HG03558 (cell line): ENCODE measurements around the gene TMEM204.

Experiments used
- ATAC-seq: cut with Tn5 transposase; IDR thresholded peaks from one replicate; pipeline ENCODE4 v1.9.1; 2021; ENCODE audit warnings: moderate number of reproducible peaks; ENCODE audit not compliant: unreplicated experiment; ENCODE audit errors: extremely low read depth

Gene TMEM204

DNA sequence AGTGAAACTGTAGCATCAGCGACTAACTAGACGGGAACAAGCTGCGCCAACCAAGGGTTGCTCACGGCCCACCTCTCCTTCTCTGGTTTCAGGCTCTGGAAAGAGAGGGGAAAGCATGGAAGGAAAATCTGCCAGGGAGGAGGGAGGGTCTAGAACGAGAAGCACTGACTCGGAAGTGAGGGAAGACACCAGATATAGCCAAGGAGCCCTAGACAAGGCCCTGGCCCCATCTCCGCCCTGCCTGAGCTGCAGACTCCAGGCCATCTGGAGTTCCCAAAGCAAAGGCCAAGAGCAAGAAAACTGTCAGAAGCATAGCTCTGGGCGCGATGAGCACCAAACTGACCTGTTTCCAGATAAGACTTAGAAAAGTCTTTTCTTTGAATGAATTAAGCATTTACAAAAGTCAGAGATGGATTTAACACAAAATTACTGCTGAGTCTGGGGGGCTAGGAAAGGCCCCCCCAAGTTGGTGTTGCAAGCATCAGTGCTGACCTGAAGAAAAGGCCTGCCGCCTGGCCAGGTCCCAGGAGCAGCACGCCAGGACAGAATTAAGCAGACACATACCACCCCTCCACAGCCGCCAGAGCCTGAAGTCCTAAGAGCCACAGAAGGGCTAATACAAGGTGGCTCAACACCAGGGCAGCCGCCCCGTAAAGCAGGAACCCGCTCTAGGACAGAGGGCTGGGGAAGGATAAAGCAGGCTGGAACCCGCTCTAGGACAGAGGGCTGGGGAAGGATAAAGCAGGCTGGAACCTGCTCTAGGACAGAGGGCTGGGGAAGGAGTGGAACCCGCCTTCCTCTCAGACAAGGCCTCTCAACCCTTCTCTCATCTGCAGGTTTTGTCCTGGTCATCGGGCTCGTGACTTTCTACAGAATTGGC lies 20.7 kb downstream of the TMEM204 start:
- no peak for ATAC-seq

DNA sequence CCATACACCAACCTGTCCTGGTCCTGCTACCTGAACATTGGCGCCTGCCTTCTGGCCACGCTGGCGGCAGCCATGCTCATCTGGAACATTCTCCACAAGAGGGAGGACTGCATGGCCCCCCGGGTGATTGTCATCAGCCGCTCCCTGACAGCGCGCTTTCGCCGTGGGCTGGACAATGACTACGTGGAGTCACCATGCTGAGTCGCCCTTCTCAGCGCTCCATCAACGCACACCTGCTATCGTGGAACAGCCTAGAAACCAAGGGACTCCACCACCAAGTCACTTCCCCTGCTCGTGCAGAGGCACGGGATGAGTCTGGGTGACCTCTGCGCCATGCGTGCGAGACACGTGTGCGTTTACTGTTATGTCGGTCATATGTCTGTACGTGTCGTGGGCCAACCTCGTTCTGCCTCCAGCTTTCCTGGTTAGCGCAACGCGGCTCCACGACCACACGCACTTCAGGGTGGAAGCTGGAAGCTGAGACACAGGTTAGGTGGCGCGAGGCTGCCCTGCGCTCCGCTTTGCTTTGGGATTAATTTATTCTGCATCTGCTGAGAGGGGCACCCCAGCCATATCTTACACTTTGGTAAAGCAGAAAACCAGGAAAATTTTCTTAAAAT lies 21.5 kb downstream of the TMEM204 start:
- ATAC-seq: no peak

DNA sequence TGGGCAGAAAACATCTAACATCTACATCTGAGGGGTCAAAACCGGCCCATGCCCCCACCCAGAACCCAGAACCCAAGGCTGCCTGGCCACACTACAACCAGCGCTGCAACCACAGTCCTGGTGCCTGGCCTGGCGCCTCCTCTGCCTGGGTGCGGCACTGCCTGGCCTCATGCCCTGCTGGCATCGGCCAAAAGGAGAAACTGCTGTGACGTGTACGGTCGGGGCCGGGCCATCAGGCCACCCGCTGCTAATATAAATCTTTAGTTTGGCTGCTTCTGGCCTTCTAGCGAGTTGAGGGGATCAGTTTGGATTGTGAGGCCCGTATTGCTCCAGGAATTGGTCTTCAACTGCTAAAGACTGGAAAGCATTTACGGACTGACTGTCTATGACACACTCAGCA lies 22.8 kb downstream of the TMEM204 start:
- ATAC-seq: no peak

DNA sequence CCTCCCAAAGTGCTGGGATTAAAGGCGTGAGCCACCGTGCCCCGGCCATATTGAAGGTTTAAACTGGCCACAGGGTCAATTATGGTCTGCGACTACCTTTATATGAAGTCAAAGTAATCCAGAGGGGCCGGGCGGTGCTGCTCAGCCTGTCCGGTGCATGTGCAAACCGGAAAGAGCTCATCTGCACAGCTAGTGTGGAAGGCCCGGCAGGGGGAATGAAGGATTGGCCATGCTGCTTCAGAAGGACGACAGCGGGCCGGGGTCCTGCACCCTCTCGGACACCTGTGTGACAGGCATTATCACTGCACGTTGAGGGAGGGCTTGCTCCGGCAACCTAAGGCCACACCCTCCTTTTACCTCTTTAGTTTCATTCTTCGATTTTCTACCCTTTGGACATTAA lies 23.6 kb downstream of the TMEM204 start:
- no peak for ATAC-seq

DNA sequence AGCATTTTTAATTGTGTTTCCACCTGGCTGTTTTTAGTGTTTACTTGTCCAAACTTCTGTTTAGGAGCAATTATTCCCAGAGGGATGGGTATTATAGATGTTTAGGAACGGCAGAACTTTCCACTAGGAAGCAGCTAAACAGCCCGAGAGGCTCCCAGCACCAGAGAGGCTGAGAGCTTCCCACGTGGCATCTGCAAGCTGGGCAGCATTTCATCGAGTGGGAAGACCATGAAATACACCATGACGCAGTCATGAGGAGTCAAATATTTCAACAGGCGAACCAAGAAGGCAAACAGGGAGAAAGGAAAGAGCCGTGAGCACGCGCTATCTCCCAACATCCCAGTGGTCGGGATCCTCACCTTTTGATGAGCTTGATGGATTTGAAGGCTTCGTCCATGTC lies 24.1 kb downstream of the TMEM204 start:
- ATAC-seq: no peak

DNA sequence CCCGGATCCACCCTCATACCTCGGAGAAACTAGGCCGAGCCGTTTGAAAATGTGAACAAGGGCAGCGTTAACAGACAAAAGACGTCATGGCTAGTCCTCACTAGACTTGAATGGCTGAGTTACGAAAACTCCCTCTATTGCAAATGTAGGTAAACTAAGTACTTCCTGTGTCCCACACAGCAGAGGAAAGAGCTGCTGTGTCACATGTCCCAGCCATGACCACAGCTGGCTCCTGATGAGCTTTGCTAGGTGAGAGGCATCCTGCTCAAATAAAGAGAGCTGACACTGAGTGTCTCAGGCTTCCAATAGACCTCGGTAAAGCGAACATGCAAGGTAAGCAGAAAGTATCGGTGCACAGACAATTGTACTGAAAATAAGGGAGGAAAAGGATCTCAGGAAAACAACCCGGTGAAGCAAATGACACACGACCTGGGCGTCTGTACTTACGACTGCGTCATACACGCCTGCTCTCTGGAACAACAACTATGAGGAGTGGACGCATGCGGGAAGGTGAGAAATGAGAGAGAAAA lies 26.0 kb downstream of the TMEM204 start:
- ATAC-seq: no peak

DNA sequence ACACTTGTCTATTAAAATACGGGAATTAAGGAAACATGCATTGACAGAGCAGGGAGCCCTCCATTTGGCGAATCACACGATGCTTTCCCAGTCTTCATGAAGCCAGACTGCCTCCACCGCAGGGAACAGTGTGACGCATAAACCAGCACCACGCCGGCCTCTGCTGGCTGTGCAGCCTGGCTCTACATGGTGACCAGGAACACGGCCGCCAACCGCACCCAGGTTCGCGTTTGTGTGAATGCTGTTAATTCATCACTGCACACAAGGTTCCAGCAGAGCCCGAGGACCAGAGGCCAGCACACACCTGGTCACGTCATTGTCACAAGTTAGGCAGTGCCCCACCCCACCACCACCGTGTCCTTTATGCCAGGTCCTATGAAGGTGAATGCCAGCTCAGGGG lies 26.7 kb downstream of the TMEM204 start:
- ATAC-seq: no peak

DNA sequence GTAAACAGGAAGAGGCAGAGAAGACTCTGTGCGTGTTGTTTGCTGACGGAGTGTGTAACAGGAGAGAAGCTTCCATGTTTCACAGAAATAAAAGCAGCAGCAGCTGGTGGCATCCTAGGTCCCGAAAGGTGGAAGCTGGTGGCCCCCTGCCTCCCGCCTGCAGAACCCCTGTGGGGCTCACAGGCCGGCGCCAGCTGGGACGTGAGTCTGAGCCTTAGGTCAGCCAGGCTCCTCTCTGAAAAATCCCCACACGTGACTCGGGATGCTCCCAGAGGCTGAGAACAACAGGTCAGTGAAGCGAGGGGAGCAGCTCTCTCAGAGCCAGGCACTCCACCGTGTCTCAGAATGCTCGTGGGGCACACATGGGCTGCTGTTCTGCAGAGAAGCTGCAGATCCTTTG lies 27.4 kb downstream of the TMEM204 start:
- no peak for ATAC-seq

DNA sequence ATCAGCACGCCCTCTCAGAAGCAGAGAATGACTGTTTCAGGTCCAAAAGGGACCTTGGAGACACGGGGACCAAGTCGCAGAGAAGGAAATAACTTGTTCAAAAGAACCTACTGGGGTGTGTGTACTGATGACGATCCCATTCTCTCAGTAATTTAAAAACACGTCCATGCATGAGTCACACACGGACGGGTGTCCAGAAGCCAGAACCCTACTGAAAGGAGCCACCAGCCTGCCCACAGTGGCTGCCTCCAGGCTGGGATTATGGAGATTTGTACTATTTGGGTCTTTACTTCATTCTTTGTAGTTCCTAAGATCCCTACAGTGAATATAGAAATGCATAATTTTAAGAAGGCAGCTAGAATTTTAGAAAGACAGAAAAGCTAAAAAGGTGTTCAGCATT lies 27.8 kb downstream of the TMEM204 start:
- no peak for ATAC-seq

DNA sequence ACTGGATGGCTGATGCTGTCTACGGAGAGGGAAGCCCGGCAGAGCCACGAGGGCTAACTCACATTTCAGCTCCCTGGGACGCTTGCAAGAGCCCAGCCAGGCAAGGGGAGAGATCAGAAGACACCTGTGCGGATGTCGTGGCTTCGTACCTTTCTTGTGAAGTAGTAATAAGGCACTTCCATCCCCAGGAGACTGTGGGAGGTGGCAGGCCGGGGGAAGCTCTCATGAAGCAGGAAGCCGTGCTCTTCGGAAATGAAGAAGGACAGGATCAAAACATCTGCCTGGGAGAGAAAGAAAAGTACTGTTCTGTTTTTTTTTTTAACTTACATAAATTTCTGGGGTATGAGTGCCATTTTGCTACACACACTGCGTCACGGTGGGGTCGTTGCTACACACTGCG lies 28.4 kb downstream of the TMEM204 start:
- ATAC-seq: no peak

DNA sequence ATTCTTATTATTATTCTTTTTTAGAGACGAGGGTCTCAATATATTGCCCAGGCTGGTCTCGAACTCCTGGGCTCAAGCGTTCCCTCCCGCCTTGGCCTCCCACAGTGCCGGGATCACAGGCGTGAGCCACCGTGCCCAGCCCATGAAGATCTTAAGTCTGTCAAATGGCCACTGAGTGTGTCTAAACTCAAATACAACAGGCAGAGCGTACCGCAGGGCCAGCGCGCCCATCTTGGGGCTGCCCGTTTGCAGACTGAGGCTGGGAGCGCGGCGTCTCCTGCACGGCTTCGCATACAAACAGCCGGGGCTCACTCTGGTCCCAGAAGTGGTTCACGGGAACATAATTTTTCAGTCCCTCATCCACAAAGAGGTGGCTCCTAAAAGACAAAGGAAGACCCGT lies 30.3 kb downstream of the TMEM204 start:
- ATAC-seq: no peak

DNA sequence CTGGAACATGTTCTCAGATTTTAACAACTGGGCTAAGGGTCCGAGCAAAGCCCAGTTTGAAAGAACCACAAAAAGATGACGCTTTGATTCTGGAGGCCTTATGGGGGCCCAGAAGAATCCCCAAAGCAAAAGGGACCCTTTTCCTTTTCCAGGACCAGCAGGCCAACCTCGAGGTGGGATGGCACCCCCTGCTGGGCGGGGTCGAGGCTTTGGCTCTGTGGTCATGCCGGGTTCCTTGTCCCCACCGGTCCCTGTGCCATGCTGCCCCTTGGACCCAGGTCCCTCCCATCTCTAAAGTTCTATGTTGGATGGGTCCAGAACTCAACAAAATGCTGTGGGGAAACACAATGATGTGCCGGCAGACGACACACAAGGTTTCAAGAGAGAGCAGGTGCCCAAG lies 30.9 kb downstream of the TMEM204 start:
- no peak for ATAC-seq

DNA sequence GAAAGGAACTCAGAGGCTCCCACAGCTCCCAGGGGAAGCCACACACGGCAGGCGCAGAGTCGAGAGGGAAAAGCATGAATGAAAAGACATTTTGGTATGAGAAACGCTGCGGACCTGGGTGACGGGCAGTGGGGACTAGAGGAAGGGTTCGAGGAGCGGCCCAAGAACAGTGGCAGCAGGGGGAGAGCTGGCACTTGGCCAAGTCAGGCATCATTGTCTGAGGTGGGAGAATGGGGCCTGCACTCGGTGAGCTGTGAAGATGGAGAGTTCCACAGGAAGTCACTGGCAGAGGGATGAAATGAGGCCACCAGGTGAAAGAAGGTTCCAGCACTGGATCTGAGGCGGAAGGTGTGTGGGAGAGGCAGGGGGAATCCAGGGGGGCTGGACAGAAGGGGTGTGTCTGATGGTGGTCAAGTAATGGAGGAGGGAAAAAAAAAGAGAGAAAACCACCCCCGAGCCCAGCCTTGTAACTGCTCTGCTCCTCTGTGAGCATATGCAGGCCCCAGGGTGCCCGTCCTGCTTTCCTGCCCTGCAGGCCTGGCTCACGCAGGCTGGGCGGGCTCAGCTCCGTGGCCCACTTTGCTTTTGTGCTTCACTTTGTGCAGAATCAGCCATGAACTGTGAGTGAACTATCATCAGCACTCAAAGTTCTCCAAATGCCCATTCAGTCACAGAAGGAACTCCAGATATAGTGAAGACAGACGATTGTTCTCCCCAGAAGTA lies 31.8 kb downstream of the TMEM204 start:
- ATAC-seq: no peak

DNA sequence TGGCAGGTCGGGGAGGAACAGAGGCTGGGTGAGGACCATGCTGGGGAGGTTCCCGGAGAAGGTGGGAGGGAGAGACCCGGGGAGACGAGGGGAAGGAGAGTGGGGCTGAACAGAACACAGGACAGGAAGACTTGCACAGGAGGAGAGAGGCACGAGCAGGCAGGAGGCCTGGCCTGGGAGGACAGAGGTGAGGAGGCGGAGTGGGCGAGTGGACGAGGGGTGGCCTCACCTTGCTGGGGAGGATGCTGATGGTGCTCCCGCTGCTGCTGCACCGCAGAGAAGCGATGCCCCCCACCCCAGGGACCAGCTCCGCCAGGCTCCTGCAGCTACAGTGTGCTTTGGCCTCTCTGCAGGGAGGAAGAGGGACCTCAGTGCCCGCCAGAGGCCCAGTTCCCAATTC lies 34.5 kb downstream of the TMEM204 start:
- ATAC-seq: no peak

DNA sequence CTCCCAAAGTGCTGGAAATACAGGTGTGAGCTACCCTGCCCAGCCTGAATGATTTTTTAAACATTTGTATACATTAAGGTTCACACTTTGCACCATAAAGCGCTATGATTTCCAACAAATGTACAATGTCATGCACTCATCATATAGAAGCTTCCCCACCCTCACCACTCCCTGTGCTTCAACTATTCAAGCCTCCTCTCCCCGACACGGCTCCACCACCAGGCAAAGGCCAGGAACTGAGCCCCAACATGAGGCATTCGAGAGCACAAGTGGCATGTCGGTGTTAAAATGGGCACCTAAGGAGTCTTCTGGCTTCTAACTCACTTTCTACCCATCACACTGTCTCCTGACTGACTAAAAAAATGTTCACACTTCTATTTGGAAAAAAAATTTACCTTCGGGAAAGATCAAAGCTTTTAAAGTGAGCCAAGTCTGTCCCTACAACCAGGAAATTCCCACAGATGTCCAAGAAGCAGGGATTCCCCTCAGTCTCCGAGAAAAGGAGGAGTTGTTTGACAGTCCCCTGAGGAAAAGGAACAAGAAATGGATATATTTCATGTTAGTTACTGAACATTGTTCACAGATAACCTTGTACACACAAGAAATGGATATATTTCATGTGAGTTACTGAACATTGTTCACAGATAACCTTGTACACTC lies 37.7 kb downstream of the TMEM204 start:
- no peak for ATAC-seq

DNA sequence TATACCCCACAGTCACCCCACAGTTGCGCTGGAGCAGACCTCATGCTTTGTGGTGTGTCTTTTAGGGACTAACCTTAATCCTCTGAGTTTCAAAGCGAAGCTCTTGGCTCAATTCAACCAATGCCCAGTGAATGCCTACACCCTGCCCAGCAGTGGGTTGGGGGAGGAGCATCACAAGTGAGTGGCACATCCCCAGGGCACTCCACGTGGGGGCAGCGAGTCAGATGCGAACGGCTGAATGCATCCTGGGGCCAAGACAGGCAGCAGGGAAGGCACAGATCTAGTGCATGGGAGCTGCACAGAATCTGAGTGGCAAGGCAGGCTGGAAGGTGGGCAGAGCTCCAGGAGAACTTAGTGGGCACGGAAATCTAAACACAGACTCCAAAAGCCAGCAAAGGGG lies 39.2 kb downstream of the TMEM204 start:
- no peak for ATAC-seq

DNA sequence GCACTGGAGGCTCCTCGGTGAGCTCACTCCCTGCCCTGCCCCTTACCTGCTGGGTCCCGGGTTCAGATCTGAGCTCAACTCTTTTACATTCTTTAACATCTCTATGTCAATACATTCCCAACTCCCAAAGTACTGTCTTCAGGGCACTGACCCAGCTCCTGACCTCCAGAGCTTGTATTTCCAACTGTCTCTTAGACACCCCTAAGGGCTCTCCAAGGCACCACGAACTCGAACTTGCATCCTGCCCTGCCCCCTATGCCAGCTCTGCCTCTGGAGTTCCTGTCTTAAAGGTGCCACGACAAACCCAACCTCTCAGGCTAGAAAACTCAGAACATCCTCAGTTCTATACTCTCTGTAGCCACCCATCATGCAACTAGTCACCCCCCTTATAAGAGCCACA lies 39.8 kb downstream of the TMEM204 start:
- no peak for ATAC-seq

DNA sequence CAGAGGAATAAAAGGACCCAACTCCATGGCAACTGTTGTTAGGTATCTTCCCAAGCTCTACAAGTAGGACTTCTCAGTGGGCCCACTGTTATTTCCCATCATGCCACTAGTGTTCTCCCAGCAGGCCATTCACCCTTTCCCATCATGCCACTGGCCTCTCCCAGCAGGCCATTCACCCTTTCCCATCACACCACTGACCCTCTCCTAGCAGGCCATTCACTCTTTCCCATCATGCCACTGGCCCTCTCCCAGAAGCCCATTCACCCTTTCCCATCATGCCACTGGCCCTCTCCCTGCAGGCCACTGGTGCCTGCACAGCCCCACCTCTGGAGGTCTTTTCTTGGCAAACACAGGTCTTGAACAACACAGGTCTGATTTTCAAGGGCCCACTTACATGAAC lies 42.1 kb downstream of the TMEM204 start:
- ATAC-seq: no peak

DNA sequence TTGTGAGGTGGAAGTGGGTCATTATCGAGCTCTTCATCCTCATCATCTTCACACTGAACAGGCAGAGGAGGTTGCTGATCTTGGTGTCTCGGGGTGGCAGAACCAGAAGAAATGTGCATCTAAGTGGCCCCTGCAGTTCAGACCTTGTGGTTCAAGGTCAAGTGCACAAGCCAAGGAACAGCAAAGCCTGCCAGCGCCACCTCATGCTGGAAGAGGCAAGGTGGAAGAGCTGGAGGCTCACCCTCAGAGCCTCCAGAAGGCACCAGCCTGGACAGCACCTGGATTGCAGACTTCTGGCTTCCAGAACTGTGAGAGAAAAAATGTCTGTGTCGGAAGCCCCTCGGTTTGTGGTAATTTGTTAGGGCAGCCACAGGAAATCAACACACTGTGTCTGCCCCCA lies 45.7 kb downstream of the TMEM204 start:
- no peak for ATAC-seq

DNA sequence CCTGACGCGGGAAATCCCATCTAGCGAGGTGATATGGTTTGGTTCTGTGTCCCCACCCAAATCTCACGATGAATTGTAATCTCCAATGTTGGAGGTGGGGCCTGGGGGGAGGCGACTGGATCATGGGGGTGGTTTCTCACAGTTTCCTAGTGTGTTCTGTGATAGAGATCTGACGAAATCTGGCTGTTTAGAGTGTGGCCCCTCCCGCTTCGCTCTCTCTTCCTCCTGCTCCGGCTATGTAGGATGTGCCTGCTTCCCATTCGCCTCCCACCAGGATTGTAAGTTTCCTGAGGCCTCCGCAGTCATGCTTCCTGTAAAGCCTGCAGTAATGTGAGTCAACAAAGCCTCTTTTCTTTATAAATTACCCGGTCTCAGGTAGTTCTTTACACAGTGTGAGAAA lies 46.8 kb downstream of the TMEM204 start:
- no peak for ATAC-seq

DNA sequence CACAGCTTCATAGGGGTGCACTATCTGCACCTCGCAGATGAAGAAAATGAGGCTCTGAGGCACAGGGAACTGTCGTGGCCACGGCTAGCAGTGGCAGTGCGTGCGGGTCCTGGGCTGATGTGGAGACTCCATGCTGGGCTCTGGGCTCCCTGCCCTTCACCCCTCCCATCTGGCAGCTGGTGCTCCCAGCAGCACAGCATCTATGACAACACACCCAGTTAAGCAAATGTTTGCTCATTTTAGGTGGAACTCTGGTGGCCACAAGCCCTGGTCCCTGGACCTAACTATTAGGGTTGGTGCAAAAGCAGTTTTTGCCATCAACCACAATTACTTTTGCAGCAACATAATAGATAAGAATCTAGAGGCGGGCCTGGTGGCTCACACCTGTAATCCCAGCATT lies 47.5 kb downstream of the TMEM204 start:
- no peak for ATAC-seq
